ENCODE measurements around the gene RSPH6A. TPM values are rescaled to one million over a fixed set of nuclear protein-coding genes. Genes with fewer than 3 reads are reported as not detected.

The RSPH6A gene
- total and polyA plus RNA-seq, 10 of the 15 experiments (the other 5 are each of a cell fraction or from before 2014, with no cell fraction given), result 0.03 to 0.41 (median 0.22) TPM; not detected in 4

- Histone ChIP-seq H2AFZ (ENCODE audit: control insufficient read depth, low read depth, low read length) (no peak overlapping the region), H3K27me3 (replicated peaks in 1 of 2; ENCODE audit: control insufficient read depth in 2 of 2, insufficient read depth in 2 of 2, low read length in 1 of 2) (no peaks in the 10 kb centered on the region), H3K4me1 (ENCODE audit: control insufficient read depth, insufficient read depth, low read length) (no peaks in the 10 kb centered on the region), H4K20me1 (ENCODE audit: control insufficient read depth, insufficient read depth) (no peaks in the 10 kb centered on the region), H3K4me2 (ENCODE audit: control insufficient read depth, insufficient read depth) (no peak overlapping the region), H3K9me3 (replicated peaks; ENCODE audit: control insufficient read depth, insufficient read depth, low read length) (no peaks in the 10 kb centered on the region), H3K79me2 (ENCODE audit: control insufficient read depth, insufficient read depth, low read length) (peaks cover 5% of the 10 kb centered on the region), H3K4me3 (no peak overlapping the region), H3K9ac (ENCODE audit: control insufficient read depth, insufficient read depth, low read length) (no peak overlapping the region), H3K36me3 (ENCODE audit: control insufficient read depth in 2 of 2, insufficient read depth in 2 of 2, low read length in 1 of 2) (peaks cover 22 to 43% of the 10 kb centered on the region in 2 experiments), H3K27ac (ENCODE audit: control insufficient read depth, insufficient read depth) (no peak overlapping the region)
- TF ChIP-seq POLR2A (IDR thresholded peaks at IDR 0.05; ENCODE audit: low read depth, low read length), result peak; percentile 38; the same call in 1 of the 2 replicates
- no peak for TF ChIP-seq STAT1 (conservative IDR thresholded peaks at IDR 0.05)
- SMC1A ChIA-PET (ENCODE audit: uncharacterized antibody, unreplicated experiment), result no interaction called here
- no peak for DNase-seq (ENCODE audit: low read depth, low spot score)
- POLR2A ChIA-PET, result no interaction called here
- WGBS (ENCODE audit: insufficient coverage, insufficient replicate concordance, low lambda C conversion rate, missing lambda C conversion rate), result 98% methylated on average over 13 of the region's 16 CpGs
- CTCF ChIA-PET, result no interaction called here
- BruUV-seq (replicated peaks), result no TSS peak
- no peak for FAIRE-seq
- RAD21 ChIA-PET (ENCODE audit: unreplicated experiment), result no interaction called here
- ATAC-seq, result no peak
- intact Hi-C loops (cut with micrococcal nuclease; ENCODE audit: unreplicated experiment) (no loop called here), in situ Hi-C loops (cut with MboI) (no loop called here)
Observed at GRCh38 chr19:45854167-45854778, 39.2 kb upstream of the RSPH6A start.

GRCh38 chr19:45852983-45853382 lies 37.9 kb upstream of the RSPH6A start:
- BruUV-seq (replicated peaks), result no TSS peak
- DNase-seq (ENCODE audit: low read depth, low spot score), result no peak
- Histone ChIP-seq H3K9me3 (replicated peaks; ENCODE audit: control insufficient read depth, insufficient read depth, low read length) (no peaks in the 10 kb centered on the region), H3K79me2 (ENCODE audit: control insufficient read depth, insufficient read depth, low read length) (peaks cover 2% of the 10 kb centered on the region; the same call in 1 of the 2 replicates), H3K27ac (ENCODE audit: control insufficient read depth, insufficient read depth) (no peak overlapping the region), H3K27me3 (replicated peaks in 1 of 2; ENCODE audit: control insufficient read depth in 2 of 2, insufficient read depth in 2 of 2, low read length in 1 of 2) (no peaks in the 10 kb centered on the region), H3K4me3 (no peak overlapping the region), H3K4me2 (ENCODE audit: control insufficient read depth, insufficient read depth) (no peak overlapping the region), H4K20me1 (ENCODE audit: control insufficient read depth, insufficient read depth) (no peaks in the 10 kb centered on the region), H2AFZ (ENCODE audit: control insufficient read depth, low read depth, low read length) (no peak overlapping the region), H3K9ac (ENCODE audit: control insufficient read depth, insufficient read depth, low read length) (no peak overlapping the region), H3K36me3 (ENCODE audit: control insufficient read depth in 2 of 2, insufficient read depth in 2 of 2, low read length in 1 of 2) (peaks cover 28 to 44% of the 10 kb centered on the region in 2 experiments), H3K4me1 (ENCODE audit: control insufficient read depth, insufficient read depth, low read length) (no peaks in the 10 kb centered on the region)
- FAIRE-seq, result no peak
- ChIA-PET POLR2A (no interaction called here), CTCF (interaction anchor here (0.5 to 0.8 kb wide), 2 partner anchors 35 to 55 kb away, joined by 3 to 4 read pairs; no protein-coding TSS in a partner anchor), RAD21 (ENCODE audit: unreplicated experiment) (no interaction called here), SMC1A (ENCODE audit: uncharacterized antibody, unreplicated experiment) (no interaction called here)
- intact Hi-C loops (cut with micrococcal nuclease; ENCODE audit: unreplicated experiment) (no loop called here), in situ Hi-C loops (cut with MboI) (no loop called here)
- no peak for TF ChIP-seq CHD4 (IDR thresholded peaks at IDR 0.05)
- no peak for TF ChIP-seq NRF1 (conservative IDR thresholded peaks at IDR 0.05; ENCODE audit: low read depth, low read length)
- TF ChIP-seq ZNF217 (IDR thresholded peaks at IDR 0.05), result no peak
- no peak for TF ChIP-seq IRF5 (IDR thresholded peaks at IDR 0.05; ENCODE audit: borderline replicate concordance)
- no peak for TF ChIP-seq NFYA (IDR thresholded peaks at IDR 0.05; ENCODE audit: borderline replicate concordance, low read depth, low read length)
- TF ChIP-seq NFYB (IDR thresholded peaks at IDR 0.05; ENCODE audit: insufficient read depth, low read depth, low read length), result no peak
- TF ChIP-seq YY1 (IDR thresholded peaks at IDR 0.05; ENCODE audit: low read depth, low read length), result no peak
- 75% methylated on average over 7 of the region's 7 CpGs for WGBS (ENCODE audit: insufficient coverage, insufficient replicate concordance, low lambda C conversion rate, missing lambda C conversion rate)
- ATAC-seq, result no peak
